Measurements from ENCODE around the gene TSHR.

DNA sequence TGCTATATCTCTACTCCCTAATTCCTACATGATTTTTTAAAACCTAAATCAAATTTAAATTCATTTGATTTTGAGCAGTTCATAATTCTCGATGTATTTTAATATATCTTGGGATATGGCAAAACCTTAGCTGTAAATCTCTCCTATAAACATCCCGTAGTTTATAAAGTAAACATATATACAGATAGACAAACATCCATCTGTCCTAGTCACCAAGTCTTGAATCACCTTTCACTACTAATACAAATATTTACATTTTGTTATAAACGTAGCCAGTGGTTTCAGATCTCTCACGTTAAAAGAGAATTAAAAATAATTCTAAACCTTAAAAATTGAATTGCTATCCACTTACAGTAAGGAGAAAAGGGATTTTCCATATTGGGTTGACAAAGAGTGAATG, 107.0 kb downstream of the TSHR start:
- TF ChIP-seq, protein P1, sequence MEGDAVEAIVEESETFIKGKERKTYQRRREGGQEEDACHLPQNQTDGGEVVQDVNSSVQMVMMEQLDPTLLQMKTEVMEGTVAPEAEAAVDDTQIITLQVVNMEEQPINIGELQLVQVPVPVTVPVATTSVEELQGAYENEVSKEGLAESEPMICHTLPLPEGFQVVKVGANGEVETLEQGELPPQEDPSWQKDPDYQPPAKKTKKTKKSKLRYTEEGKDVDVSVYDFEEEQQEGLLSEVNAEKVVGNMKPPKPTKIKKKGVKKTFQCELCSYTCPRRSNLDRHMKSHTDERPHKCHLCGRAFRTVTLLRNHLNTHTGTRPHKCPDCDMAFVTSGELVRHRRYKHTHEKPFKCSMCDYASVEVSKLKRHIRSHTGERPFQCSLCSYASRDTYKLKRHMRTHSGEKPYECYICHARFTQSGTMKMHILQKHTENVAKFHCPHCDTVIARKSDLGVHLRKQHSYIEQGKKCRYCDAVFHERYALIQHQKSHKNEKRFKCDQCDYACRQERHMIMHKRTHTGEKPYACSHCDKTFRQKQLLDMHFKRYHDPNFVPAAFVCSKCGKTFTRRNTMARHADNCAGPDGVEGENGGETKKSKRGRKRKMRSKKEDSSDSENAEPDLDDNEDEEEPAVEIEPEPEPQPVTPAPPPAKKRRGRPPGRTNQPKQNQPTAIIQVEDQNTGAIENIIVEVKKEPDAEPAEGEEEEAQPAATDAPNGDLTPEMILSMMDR (IDR thresholded peaks at IDR 0.05): no peak
- TF ChIP-seq ZFX (IDR thresholded peaks at IDR 0.05; ENCODE audit: borderline replicate concordance): no peak
